Measurements from ENCODE around the gene SPSB1.

Gene SPSB1

GRCh38 chr1:9291914-9292360 is 757 bp upstream of the SPSB1 start:
- Histone ChIP-seq H3K27me3 (ENCODE audit: insufficient read depth, insufficient read length) (peaks cover 19% of the 10 kb centered on the region), H3K4me3 (ENCODE audit: insufficient read length, low read depth) (peak overlapping the region; percentile 36), H3K9ac (ENCODE audit: insufficient read length, low read depth) (peak overlapping the region; percentile 23), H3K4me1 (ENCODE audit: insufficient read depth, insufficient read length) (peaks cover 3% of the 10 kb centered on the region), H3K36me3 (ENCODE audit: insufficient read depth, insufficient read length, low read length) (peaks cover 5% of the 10 kb centered on the region), H3K9me3 (ENCODE audit: insufficient read depth, low read length) (peaks cover 28% of the 10 kb centered on the region)
- no peak for TF ChIP-seq YY1 (IDR thresholded peaks at IDR 0.05; ENCODE audit: insufficient read depth, insufficient read length)
- no peak for DNase-seq (ENCODE audit: low read depth, low spot score)

- TF ChIP-seq ZNF274 (IDR thresholded peaks at IDR 0.05; ENCODE audit: low read depth, low read length): no peak
- no peak for TF ChIP-seq SUZ12 (IDR thresholded peaks at IDR 0.05; ENCODE audit: extremely low read depth, insufficient read depth, insufficient read length)
- TF ChIP-seq YY1 (IDR thresholded peaks at IDR 0.05; ENCODE audit: insufficient read depth, insufficient read length): no peak
- Histone ChIP-seq H3K36me3 (ENCODE audit: insufficient read depth, insufficient read length, low read length) (peaks cover 9% of the 10 kb centered on the region), H3K9me3 (ENCODE audit: insufficient read depth, low read length) (peaks cover 15% of the 10 kb centered on the region), H3K9ac (ENCODE audit: insufficient read length, low read depth) (peak overlapping the region; percentile 80), H3K4me3 (ENCODE audit: insufficient read length, low read depth) (peak overlapping the region; percentile 79), H3K27me3 (ENCODE audit: insufficient read depth, insufficient read length) (peaks cover 19% of the 10 kb centered on the region), H3K4me1 (ENCODE audit: insufficient read depth, insufficient read length) (peaks cover 3% of the 10 kb centered on the region)
- DNase-seq (ENCODE audit: low read depth, low spot score): no peak
These were observed 493 bp downstream of the SPSB1 start for GRCh38 chr1:9293241-9293532.

- H3K36me3 ChIP-seq (ENCODE audit: insufficient read depth, insufficient read length, low read length): peaks cover 9% of the 10 kb centered on the region
- H3K4me3 ChIP-seq (ENCODE audit: insufficient read length, low read depth): peak overlapping the region; percentile 79
- peaks cover 10% of the 10 kb centered on the region for H3K9me3 ChIP-seq (ENCODE audit: insufficient read depth, low read length)
- H3K4me1 ChIP-seq (ENCODE audit: insufficient read depth, insufficient read length): peaks cover 3% of the 10 kb centered on the region
- H3K9ac ChIP-seq (ENCODE audit: insufficient read length, low read depth): peak overlapping the region; percentile 80
- DNase-seq (ENCODE audit: low read depth, low spot score): no peak
- peaks cover 19% of the 10 kb centered on the region for H3K27me3 ChIP-seq (ENCODE audit: insufficient read depth, insufficient read length)
- TF ChIP-seq ZNF274 (IDR thresholded peaks at IDR 0.05; ENCODE audit: low read depth, low read length): no peak
- no peak for TF ChIP-seq YY1 (IDR thresholded peaks at IDR 0.05; ENCODE audit: insufficient read depth, insufficient read length)
- no peak for TF ChIP-seq SUZ12 (IDR thresholded peaks at IDR 0.05; ENCODE audit: extremely low read depth, insufficient read depth, insufficient read length)
These were observed 1.1 kb downstream of the SPSB1 start for GRCh38 chr1:9293533-9294404.

- Histone ChIP-seq H3K9ac (ENCODE audit: insufficient read length, low read depth) (peak overlapping the region; percentile 80), H3K27me3 (ENCODE audit: insufficient read depth, insufficient read length) (peaks cover 19% of the 10 kb centered on the region), H3K36me3 (ENCODE audit: insufficient read depth, insufficient read length, low read length) (peaks cover 9% of the 10 kb centered on the region), H3K4me1 (ENCODE audit: insufficient read depth, insufficient read length) (peaks cover 3% of the 10 kb centered on the region), H3K4me3 (ENCODE audit: insufficient read length, low read depth) (peak overlapping the region; percentile 79), H3K9me3 (ENCODE audit: insufficient read depth, low read length) (peaks cover 3% of the 10 kb centered on the region)
- DNase-seq (ENCODE audit: low read depth, low spot score): no peak
- TF ChIP-seq SUZ12 (IDR thresholded peaks at IDR 0.05; ENCODE audit: extremely low read depth, insufficient read depth, insufficient read length) (no peak), YY1 (IDR thresholded peaks at IDR 0.05; ENCODE audit: insufficient read depth, insufficient read length) (no peak), ZNF274 (IDR thresholded peaks at IDR 0.05; ENCODE audit: low read depth, low read length) (no peak)
These were observed 1.7 kb downstream of the SPSB1 start for GRCh38 chr1:9294405-9294773.

- Histone ChIP-seq H3K36me3 (ENCODE audit: insufficient read depth, insufficient read length, low read length) (peaks cover 9% of the 10 kb centered on the region), H3K4me3 (ENCODE audit: insufficient read length, low read depth) (no peak overlapping the region), H3K9me3 (ENCODE audit: insufficient read depth, low read length) (no peaks in the 10 kb centered on the region), H3K9ac (ENCODE audit: insufficient read length, low read depth) (no peak overlapping the region), H3K4me1 (ENCODE audit: insufficient read depth, insufficient read length) (peaks cover 3% of the 10 kb centered on the region), H3K27me3 (ENCODE audit: insufficient read depth, insufficient read length) (peaks cover 19% of the 10 kb centered on the region)
- DNase-seq (ENCODE audit: low read depth, low spot score): no peak
- no peak for TF ChIP-seq SUZ12 (IDR thresholded peaks at IDR 0.05; ENCODE audit: extremely low read depth, insufficient read depth, insufficient read length)
- TF ChIP-seq YY1 (IDR thresholded peaks at IDR 0.05; ENCODE audit: insufficient read depth, insufficient read length): no peak
- TF ChIP-seq ZNF274 (IDR thresholded peaks at IDR 0.05; ENCODE audit: low read depth, low read length): no peak
These were observed 2.4 kb downstream of the SPSB1 start for GRCh38 chr1:9294910-9295636.

- Histone ChIP-seq H3K4me3 (ENCODE audit: insufficient read length, low read depth) (no peak overlapping the region), H3K9ac (ENCODE audit: insufficient read length, low read depth) (no peak overlapping the region), H3K4me1 (ENCODE audit: insufficient read depth, insufficient read length) (peaks cover 3% of the 10 kb centered on the region), H3K9me3 (ENCODE audit: insufficient read depth, low read length) (no peaks in the 10 kb centered on the region), H3K27me3 (ENCODE audit: insufficient read depth, insufficient read length) (peaks cover 19% of the 10 kb centered on the region), H3K36me3 (ENCODE audit: insufficient read depth, insufficient read length, low read length) (peaks cover 16% of the 10 kb centered on the region)
- TF ChIP-seq YY1 (IDR thresholded peaks at IDR 0.05; ENCODE audit: insufficient read depth, insufficient read length) (no peak), ZNF274 (IDR thresholded peaks at IDR 0.05; ENCODE audit: low read depth, low read length) (no peak), SUZ12 (IDR thresholded peaks at IDR 0.05; ENCODE audit: extremely low read depth, insufficient read depth, insufficient read length) (no peak)
- no peak for DNase-seq (ENCODE audit: low read depth, low spot score)
These were observed 3.2 kb downstream of the SPSB1 start for GRCh38 chr1:9295884-9296283.

- Histone ChIP-seq H3K36me3 (ENCODE audit: insufficient read depth, insufficient read length, low read length) (peaks cover 23% of the 10 kb centered on the region), H3K9me3 (ENCODE audit: insufficient read depth, low read length) (no peaks in the 10 kb centered on the region), H3K4me3 (ENCODE audit: insufficient read length, low read depth) (no peak overlapping the region), H3K27me3 (ENCODE audit: insufficient read depth, insufficient read length) (peaks cover 13% of the 10 kb centered on the region), H3K9ac (ENCODE audit: insufficient read length, low read depth) (no peak overlapping the region), H3K4me1 (ENCODE audit: insufficient read depth, insufficient read length) (peaks cover 6% of the 10 kb centered on the region)
- TF ChIP-seq SUZ12 (IDR thresholded peaks at IDR 0.05; ENCODE audit: extremely low read depth, insufficient read depth, insufficient read length) (no peak), ZNF274 (IDR thresholded peaks at IDR 0.05; ENCODE audit: low read depth, low read length) (no peak), YY1 (IDR thresholded peaks at IDR 0.05; ENCODE audit: insufficient read depth, insufficient read length) (no peak)
- no peak for DNase-seq (ENCODE audit: low read depth, low spot score)
These were observed 4.2 kb downstream of the SPSB1 start for GRCh38 chr1:9296850-9297249.

All from NT2/D1 (cell line).